Measurements from ENCODE around the gene ZMYND15. TPM values are rescaled to one million over a fixed set of nuclear protein-coding genes. Genes with fewer than 3 reads are reported as not detected.

The ZMYND15 gene
- total RNA-seq, 1 experiment from 2014 or later = 2.8 TPM

DNA sequence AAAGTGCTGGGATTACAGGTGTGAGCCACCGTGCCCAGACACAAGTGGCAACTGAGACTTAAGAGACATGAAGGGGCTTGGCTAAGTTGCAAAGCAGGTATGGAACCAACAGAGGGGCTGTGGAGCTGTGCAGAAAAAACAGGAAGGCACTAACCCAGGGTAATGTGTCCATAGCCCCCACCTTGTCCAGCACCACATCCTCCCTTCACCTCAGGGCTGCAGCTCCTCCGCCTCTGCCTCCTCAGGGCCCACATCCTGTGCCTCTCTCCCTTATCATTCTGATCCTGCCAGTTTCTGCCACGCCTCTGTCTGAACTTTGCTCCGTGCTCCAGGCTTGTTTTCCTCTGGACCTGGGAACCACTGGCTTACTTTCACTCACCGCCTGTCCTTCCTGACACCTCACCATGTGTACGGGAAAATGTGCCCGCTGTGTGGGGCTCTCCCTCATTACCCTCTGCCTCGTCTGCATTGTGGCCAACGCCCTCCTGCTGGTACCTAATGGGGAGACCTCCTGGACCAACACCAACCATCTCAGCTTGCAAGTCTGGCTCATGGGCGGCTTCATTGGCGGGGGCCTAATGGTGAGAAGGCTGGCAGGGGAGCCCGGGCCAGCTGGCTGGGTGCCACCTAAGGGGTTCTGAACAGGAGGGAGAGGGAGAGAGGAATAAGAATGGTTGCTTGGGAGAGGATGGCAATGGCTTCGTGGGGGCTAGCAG, 32.0 kb downstream of the ZMYND15 start, which contains the start of gene TM4SF5:
Gene TM4SF5, plus strand, starts transcription at position 368 of the 716 bp plus-strand sequence. Its CDS starts 37 bp downstream, at position 405.
- POLR2A ChIA-PET = no interaction called here
- no peak for ATAC-seq

DNA sequence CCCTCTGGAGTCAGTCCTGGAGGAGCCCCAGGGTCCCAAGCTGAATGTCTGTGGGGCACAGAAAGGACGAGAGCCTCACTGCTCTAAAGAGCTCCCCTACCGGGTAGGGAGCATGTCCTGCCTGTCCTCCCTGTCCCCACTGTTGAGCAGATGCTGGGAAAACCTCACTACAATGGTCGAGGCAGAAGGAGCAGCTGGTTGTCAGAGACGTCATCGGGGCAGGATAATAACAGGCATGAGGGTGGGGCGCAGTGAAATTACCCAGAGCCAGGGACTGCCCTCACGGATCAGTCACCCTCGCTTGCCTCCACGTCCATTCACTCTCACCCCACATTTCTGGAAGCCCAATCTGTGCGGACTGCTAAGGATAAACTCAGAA, 32.6 kb downstream of the ZMYND15 start:
- no peak overlapping the region for H2AFZ ChIP-seq (ENCODE audit: low read depth, low read length, poor library complexity, severe bottlenecking)
- intact Hi-C loops (cut with micrococcal nuclease) = no loop called here
- RAD21 ChIA-PET (ENCODE audit: low non-redundant PET in 1 of 2, low total read pairs in 2 of 2, uncharacterized antibody in 2 of 2, unreplicated experiment in 2 of 2) = no interaction called here
- H4K20me1 ChIP-seq (ENCODE audit: insufficient read depth) = no peaks in the 10 kb centered on the region
- no peak for DNase-seq (ENCODE audit: low read depth, low spot score)
- POLR2A ChIA-PET = no interaction called here
- no peak for ATAC-seq
- no peaks in the 10 kb centered on the region for H3K36me3 ChIP-seq (ENCODE audit: control insufficient read depth in 1 of 2, insufficient read depth in 2 of 2, low read length in 2 of 2)
- no peaks in the 10 kb centered on the region for H3K9me2 ChIP-seq (ENCODE audit: insufficient read depth)
- no TSS peak for BruUV-seq (replicated peaks)
- no peak overlapping the region for H3K27ac ChIP-seq (ENCODE audit: low read depth, low read length)
- peaks cover 5 to 16% of the 10 kb centered on the region in 2 experiments; a peak in 3 of 4 replicates for H3K4me1 ChIP-seq (ENCODE audit: control insufficient read depth in 1 of 2, insufficient read depth in 2 of 2, low read length in 2 of 2)
- H3K27me3 ChIP-seq (ENCODE audit: insufficient read depth, low read length) = no peaks in the 10 kb centered on the region
- H3K9ac ChIP-seq (ENCODE audit: low read length) = no peak overlapping the region
- no peaks in the 10 kb centered on the region for H3K9me3 ChIP-seq (ENCODE audit: control insufficient read depth in 1 of 2, insufficient read depth in 1 of 2, low read depth in 1 of 2, low read length in 2 of 2)
- H3K79me2 ChIP-seq (ENCODE audit: insufficient read depth, low read length) = no peaks in the 10 kb centered on the region
- no peak overlapping the region for H3K4me3 ChIP-seq (replicated peaks in 1 of 2; ENCODE audit: low read depth in 1 of 2, low read length in 2 of 2)
- H3K4me2 ChIP-seq (ENCODE audit: low read length) = no peak overlapping the region
- CTCF ChIA-PET = interaction anchor here (0.6 kb wide), 1 partner anchor 18 kb away, joined by 4 read pairs; no protein-coding TSS in a partner anchor
- TF ChIP-seq CBX3 (IDR thresholded peaks at IDR 0.05; ENCODE audit: low read depth) (no peak), ZNF274 (IDR thresholded peaks at IDR 0.05; ENCODE audit: low read depth, low read length) (no peak), ELF1 (IDR thresholded peaks at IDR 0.05; ENCODE audit: borderline replicate concordance, low read depth) (no peak), JUND (IDR thresholded peaks at IDR 0.05) (no peak), SRF (IDR thresholded peaks at IDR 0.05; ENCODE audit: low read depth) (no peak), EZH2 (IDR thresholded peaks at IDR 0.05) (no peak), SP1 (IDR thresholded peaks at IDR 0.05; ENCODE audit: low read depth) (no peak), TCF7L2 (IDR thresholded peaks at IDR 0.05; ENCODE audit: borderline replicate concordance, extremely low read depth, insufficient read depth, insufficient read length) (no peak)
- TF ChIP-seq, protein P1, sequence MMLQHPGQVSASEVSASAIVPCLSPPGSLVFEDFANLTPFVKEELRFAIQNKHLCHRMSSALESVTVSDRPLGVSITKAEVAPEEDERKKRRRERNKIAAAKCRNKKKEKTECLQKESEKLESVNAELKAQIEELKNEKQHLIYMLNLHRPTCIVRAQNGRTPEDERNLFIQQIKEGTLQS (IDR thresholded peaks at IDR 0.05) = no peak
- TF ChIP-seq, protein P2, sequence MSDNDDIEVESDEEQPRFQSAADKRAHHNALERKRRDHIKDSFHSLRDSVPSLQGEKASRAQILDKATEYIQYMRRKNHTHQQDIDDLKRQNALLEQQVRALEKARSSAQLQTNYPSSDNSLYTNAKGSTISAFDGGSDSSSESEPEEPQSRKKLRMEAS (IDR thresholded peaks at IDR 0.05) = no peak
- TF ChIP-seq, protein P3, sequence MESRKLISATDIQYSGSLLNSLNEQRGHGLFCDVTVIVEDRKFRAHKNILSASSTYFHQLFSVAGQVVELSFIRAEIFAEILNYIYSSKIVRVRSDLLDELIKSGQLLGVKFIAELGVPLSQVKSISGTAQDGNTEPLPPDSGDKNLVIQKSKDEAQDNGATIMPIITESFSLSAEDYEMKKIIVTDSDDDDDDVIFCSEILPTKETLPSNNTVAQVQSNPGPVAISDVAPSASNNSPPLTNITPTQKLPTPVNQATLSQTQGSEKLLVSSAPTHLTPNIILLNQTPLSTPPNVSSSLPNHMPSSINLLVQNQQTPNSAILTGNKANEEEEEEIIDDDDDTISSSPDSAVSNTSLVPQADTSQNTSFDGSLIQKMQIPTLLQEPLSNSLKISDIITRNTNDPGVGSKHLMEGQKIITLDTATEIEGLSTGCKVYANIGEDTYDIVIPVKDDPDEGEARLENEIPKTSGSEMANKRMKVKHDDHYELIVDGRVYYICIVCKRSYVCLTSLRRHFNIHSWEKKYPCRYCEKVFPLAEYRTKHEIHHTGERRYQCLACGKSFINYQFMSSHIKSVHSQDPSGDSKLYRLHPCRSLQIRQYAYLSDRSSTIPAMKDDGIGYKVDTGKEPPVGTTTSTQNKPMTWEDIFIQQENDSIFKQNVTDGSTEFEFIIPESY (IDR thresholded peaks at IDR 0.05; ENCODE audit: extremely low read depth, insufficient replicate concordance, low read length) = no peak
- TF ChIP-seq, protein P4, sequence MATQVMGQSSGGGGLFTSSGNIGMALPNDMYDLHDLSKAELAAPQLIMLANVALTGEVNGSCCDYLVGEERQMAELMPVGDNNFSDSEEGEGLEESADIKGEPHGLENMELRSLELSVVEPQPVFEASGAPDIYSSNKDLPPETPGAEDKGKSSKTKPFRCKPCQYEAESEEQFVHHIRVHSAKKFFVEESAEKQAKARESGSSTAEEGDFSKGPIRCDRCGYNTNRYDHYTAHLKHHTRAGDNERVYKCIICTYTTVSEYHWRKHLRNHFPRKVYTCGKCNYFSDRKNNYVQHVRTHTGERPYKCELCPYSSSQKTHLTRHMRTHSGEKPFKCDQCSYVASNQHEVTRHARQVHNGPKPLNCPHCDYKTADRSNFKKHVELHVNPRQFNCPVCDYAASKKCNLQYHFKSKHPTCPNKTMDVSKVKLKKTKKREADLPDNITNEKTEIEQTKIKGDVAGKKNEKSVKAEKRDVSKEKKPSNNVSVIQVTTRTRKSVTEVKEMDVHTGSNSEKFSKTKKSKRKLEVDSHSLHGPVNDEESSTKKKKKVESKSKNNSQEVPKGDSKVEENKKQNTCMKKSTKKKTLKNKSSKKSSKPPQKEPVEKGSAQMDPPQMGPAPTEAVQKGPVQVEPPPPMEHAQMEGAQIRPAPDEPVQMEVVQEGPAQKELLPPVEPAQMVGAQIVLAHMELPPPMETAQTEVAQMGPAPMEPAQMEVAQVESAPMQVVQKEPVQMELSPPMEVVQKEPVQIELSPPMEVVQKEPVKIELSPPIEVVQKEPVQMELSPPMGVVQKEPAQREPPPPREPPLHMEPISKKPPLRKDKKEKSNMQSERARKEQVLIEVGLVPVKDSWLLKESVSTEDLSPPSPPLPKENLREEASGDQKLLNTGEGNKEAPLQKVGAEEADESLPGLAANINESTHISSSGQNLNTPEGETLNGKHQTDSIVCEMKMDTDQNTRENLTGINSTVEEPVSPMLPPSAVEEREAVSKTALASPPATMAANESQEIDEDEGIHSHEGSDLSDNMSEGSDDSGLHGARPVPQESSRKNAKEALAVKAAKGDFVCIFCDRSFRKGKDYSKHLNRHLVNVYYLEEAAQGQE (IDR thresholded peaks at IDR 0.05; ENCODE audit: low read depth) = no peak

More for the DNA sequence above, 32.0 kb downstream of the ZMYND15 start, which contains the start of gene TM4SF5:
- Histone ChIP-seq H3K27ac (ENCODE audit: low read depth, low read length) (no peak within 1 kb of the TSS), H3K9ac (ENCODE audit: low read length) (no peak within 1 kb of the TSS), H4K20me1 (ENCODE audit: insufficient read depth) (no peaks in the 10 kb centered on the region), H3K36me3 (ENCODE audit: control insufficient read depth in 1 of 2, insufficient read depth in 2 of 2, low read length in 2 of 2) (no peaks in the 10 kb centered on the region), H3K4me2 (ENCODE audit: low read length) (peak within 1 kb of the TSS; percentile 40), H3K4me3 (replicated peaks in 1 of 2; ENCODE audit: low read depth in 1 of 2, low read length in 2 of 2) (no peak within 1 kb of the TSS), H3K79me2 (ENCODE audit: insufficient read depth, low read length) (no peaks in the 10 kb centered on the region), H3K9me2 (ENCODE audit: insufficient read depth) (no peaks in the 10 kb centered on the region), H2AFZ (ENCODE audit: low read depth, low read length, poor library complexity, severe bottlenecking) (no peak within 1 kb of the TSS), H3K27me3 (ENCODE audit: insufficient read depth, low read length) (no peaks in the 10 kb centered on the region), H3K9me3 (ENCODE audit: control insufficient read depth in 1 of 2, insufficient read depth in 1 of 2, low read depth in 1 of 2, low read length in 2 of 2) (no peaks in the 10 kb centered on the region), H3K4me1 (ENCODE audit: control insufficient read depth in 1 of 2, insufficient read depth in 2 of 2, low read length in 2 of 2) (peaks cover 5 to 16% of the 10 kb centered on the region in 2 experiments; a peak in 3 of 4 replicates)
- RAD21 ChIA-PET (ENCODE audit: low non-redundant PET in 1 of 2, low total read pairs in 2 of 2, uncharacterized antibody in 2 of 2, unreplicated experiment in 2 of 2) = no interaction called here
- TF ChIP-seq ZFX (IDR thresholded peaks at IDR 0.05) = no peak
- TF ChIP-seq POLR2A (IDR thresholded peaks at IDR 0.05; ENCODE audit: borderline replicate concordance, extremely low read depth, insufficient read depth, insufficient read length) = no peak
- TF ChIP-seq SRF (IDR thresholded peaks at IDR 0.05; ENCODE audit: low read depth) = no peak
- CTCF ChIA-PET = interaction anchor here (0.6 kb wide), 1 partner anchor 18 kb away, joined by 4 read pairs; no protein-coding TSS in a partner anchor
- no peak for DNase-seq (ENCODE audit: low read depth, low spot score)
- intact Hi-C loops (cut with micrococcal nuclease) = no loop called here
- no TSS peak for BruUV-seq (replicated peaks)
